Cardiac fibroblast (primary cell): ENCODE data around the gene VIL1.

Experiments used
- DNase-seq, 2 donors: peaks; one replicate each; pipeline versions ENCODE4 v3.0.0 to v3.0.0-alpha.2; 2010; ENCODE audit warnings: low read depth in 2 of 2
- H3K4me3 ChIP-seq, 2 donors: replicated peaks in 1 of 2; 1 replicate in 1 of 2; 2 replicates in 1 of 2; pipeline ENCODE4 v1.5.1; 2011; ENCODE audit warnings: low read depth in 2 of 2, low read length in 2 of 2, mild to moderate bottlenecking in 2 of 2, moderate library complexity in 1 of 2
- CTCF ChIP-seq: IDR thresholded peaks from one replicate; pipeline ENCODE4 v1.5.1; 2011; ENCODE audit warnings: low read depth, mild to moderate bottlenecking, low read length, inconsistent platforms

VIL1 gene

GRCh38 chr2:218378053-218378452 lies 40.9 kb upstream of the VIL1 start:
- no peak overlapping the region for H3K4me3 ChIP-seq
- no peak for DNase-seq
- TF ChIP-seq CTCF, result no peak

- H3K4me3 ChIP-seq, result no peak within 1 kb of the TSS
- TF ChIP-seq CTCF, result no peak
- no peak for DNase-seq
Measured at GRCh38 chr2:218381916-218382366, 37.0 kb upstream of the VIL1 start, which contains the start of gene SLC11A1. TSS of gene SLC11A1 (plus strand) at chr2:218382273. CDS start at chr2:218382369, 96 bp downstream.

- no peak overlapping the region for H3K4me3 ChIP-seq
- TF ChIP-seq CTCF, result no peak
- no peak for DNase-seq
Measured at GRCh38 chr2:218382785-218383184, 36.1 kb upstream of the VIL1 start.

- no peak for TF ChIP-seq CTCF
- H3K4me3 ChIP-seq, result no peak overlapping the region
- peak in 1 of 2 donors; percentile 22 for DNase-seq
Measured at GRCh38 chr2:218383892-218384519, 34.9 kb upstream of the VIL1 start.

GRCh38 chr2:218384975-218385374 lies 33.9 kb upstream of the VIL1 start:
- H3K4me3 ChIP-seq, result no peak overlapping the region
- no peak for TF ChIP-seq CTCF

GRCh38 chr2:218386505-218387368 lies 32.2 kb upstream of the VIL1 start:
- H3K4me3 ChIP-seq, result no peak overlapping the region
- TF ChIP-seq CTCF, result no peak
- DNase-seq, result no peak

More at GRCh38 chr2:218384975-218385374, 33.9 kb upstream of the VIL1 start:
- no peak for DNase-seq
